Small intestine (tissue), 7 donors: Measurements from ENCODE around the gene SORT1. TPM values are rescaled to one million over a fixed set of nuclear protein-coding genes. Genes with fewer than 3 reads are reported as not detected.
"Not testable (repeated sequence)": the region's sequence is repeated elsewhere in the genome, so short reads cannot be mapped to it uniquely, and the experiment has no call there.

Experiments
- DNase-seq, 2 donors: peaks; one replicate each; pipeline versions ENCODE4 v3.0.0 to v3.0.0-alpha.2; 2013
- FAIRE-seq: peaks from 2 replicates; lab custom pipeline; 2012; peaks lifted over from hg19 to GRCh38; lab: Jason Lieb, UNC
- H3K27ac ChIP-seq, 3 donors: one replicate each; pipeline ENCODE4 v1.5.1; 2013; ENCODE audit warnings: low read length in 2 of 3, mild to moderate bottlenecking in 2 of 3, control low read depth in 1 of 3, inconsistent platforms in 1 of 3, low read depth in 1 of 3, moderate library complexity in 1 of 3
- H3K27me3 ChIP-seq, 3 donors: one replicate each; pipeline ENCODE4 v1.6.1; 2013; ENCODE audit warnings: low read length in 3 of 3, inconsistent platforms in 1 of 3; ENCODE audit not compliant: control insufficient read depth in 3 of 3, insufficient read depth in 3 of 3
- H3K36me3 ChIP-seq, 3 donors: one replicate each; pipeline ENCODE4 v1.6.1; 2013; ENCODE audit warnings: low read length in 3 of 3, inconsistent platforms in 1 of 3, low read depth in 1 of 3, mild to moderate bottlenecking in 1 of 3, moderate library complexity in 1 of 3; ENCODE audit not compliant: control insufficient read depth in 3 of 3, insufficient read depth in 2 of 3
- H3K4me1 ChIP-seq, 3 donors: one replicate each; pipeline ENCODE4 v1.6.1; 2013; ENCODE audit warnings: low read length in 2 of 3, inconsistent platforms in 1 of 3, low read depth in 1 of 3, mild to moderate bottlenecking in 1 of 3, moderate library complexity in 1 of 3; ENCODE audit not compliant: control insufficient read depth in 3 of 3, insufficient read depth in 2 of 3
- H3K4me3 ChIP-seq, 3 donors: one replicate each; pipeline ENCODE4 v1.5.1; 2013; ENCODE audit warnings: low read length in 3 of 3, control low read depth in 1 of 3, inconsistent platforms in 1 of 3, low read depth in 1 of 3, mild to moderate bottlenecking in 1 of 3, moderate library complexity in 1 of 3
- H3K9me3 ChIP-seq, 2 donors: one replicate each; pipeline ENCODE4 v1.6.1; 2013; ENCODE audit warnings: low read depth in 1 of 2, low read length in 1 of 2; ENCODE audit not compliant: control insufficient read depth in 2 of 2, insufficient read depth in 1 of 2
- WGBS, 3 donors: extraction: QIAGEN DNeasy Blood & Tissue Kit; methylation state at CpG; one replicate each; pipeline ENCODE4 v1.1.7; 2013; 5-methylcytosine and 5-hydroxymethylcytosine counted together
- polyA plus RNA-seq, 4 donors: library from polyadenylated mRNA; stranded (reverse) in 3 of 4; unstranded in 1 of 4; fragments of 200-250 nt in 3 of 4; fragments of 120-200 nt in 1 of 4; gene quantifications; one replicate each; pipeline versions ENCODE4 v1.2.1 to v1.2.3, GENCODE V29; 2013
- donor health status: healthy with polysubstance abuse.
- donor health status: control.
- donor health status: control.
- donor health status: Bipolar disorder and iron deficiency.
- donor health status: healthy.

The SORT1 gene
- polyA plus RNA-seq, 4 donors, result 7.0 to 51.5 (median 23.6) TPM

GRCh38 chr1:109314795-109315194, 82.9 kb downstream of the SORT1 start:
- H3K9me3 ChIP-seq, result no peaks in the 10 kb centered on the region
- 98 to 100% (median 100%) methylated on average over 1 of the region's 1 CpG for WGBS, 3 donors
- H3K36me3 ChIP-seq, result peaks cover 5 to 58% (median 7%) of the 10 kb centered on the region in 3 donors
- DNase-seq (no peak), FAIRE-seq (no peak)
- no peak overlapping the region for H3K4me3 ChIP-seq
- H3K27me3 ChIP-seq, result no peaks in the 10 kb centered on the region
- H3K27ac ChIP-seq, result no peak overlapping the region
- peaks cover 0 to 2% (median 1%) of the 10 kb centered on the region in 3 donors for H3K4me1 ChIP-seq

DNA sequence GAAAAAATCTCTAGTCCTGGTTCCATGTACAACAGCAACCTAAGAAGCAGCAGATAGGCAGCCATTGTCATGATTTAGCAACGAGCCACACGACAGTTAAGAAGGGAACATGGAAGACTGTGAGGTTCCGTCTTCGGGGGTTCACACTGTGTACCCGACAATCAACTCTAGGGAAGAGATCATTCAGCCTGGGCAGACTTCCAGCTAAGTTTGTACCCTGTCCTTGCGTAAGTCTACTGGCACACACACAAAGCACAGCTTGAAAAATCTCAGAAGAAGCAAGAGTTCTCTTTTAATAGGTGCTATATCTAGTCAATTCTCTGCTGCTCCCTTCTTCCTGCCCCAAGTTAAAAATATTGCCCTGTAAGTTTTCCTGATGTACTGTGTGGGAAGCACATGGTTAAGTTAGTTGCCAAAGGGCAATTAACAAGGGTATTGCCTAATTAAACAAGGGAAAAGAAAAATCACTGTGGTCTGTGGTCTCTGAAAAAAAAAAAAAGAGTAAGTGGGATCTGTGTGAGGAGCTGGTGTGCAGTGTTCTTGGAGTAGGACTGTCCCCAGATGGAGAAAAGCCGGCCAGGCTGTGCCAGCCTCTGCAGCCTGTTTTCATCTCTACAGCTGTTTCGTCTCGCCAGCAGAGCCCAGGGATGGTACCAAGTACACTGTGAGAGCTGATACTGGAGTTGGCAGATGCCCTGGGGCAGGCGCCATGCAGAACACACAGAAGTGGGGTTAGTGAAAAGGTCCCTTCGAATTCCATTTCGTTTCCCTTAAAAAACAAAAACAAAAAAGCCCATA, 84.5 kb downstream of the SORT1 start:
- Histone ChIP-seq H3K4me3 (no peak overlapping the region), H3K27me3 (no peaks in the 10 kb centered on the region), H3K36me3 (peaks cover 5 to 44% (median 7%) of the 10 kb centered on the region in 3 donors), H3K27ac (no peak overlapping the region), H3K4me1 (peaks cover 0 to 12% (median 2%) of the 10 kb centered on the region in 3 donors), H3K9me3 (no peaks in the 10 kb centered on the region)
- DNase-seq (peak in 1 of 2 donors; percentile 78), FAIRE-seq (no peak)
- WGBS, 3 donors, result 28 to 67% (median 53%) methylated on average over 12 of the region's 12 CpGs

GRCh38 chr1:109312246-109312645, 85.5 kb downstream of the SORT1 start:
- FAIRE-seq, result no peak
- peaks cover 0 to 18% (median 4%) of the 10 kb centered on the region in 3 donors for H3K4me1 ChIP-seq

DNA sequence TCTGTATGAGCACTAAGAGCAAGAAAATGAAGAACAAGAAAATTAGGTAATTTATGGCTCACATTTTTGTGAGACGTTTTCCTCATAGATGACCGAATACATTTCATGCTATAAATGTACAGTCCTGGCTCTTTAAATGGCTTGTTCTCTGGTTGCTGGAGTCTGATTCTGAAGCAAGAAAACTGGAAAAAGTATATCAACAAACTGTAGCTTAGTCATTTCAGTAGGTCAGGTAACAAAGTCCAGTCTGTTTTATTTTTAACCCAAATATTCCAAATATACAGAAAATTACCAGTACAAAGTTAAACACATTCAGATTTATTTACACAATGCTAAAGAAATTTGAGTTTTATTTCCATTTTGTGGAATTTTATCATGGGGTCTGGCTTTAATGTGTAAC, 88.4 kb downstream of the SORT1 start:
- Histone ChIP-seq H3K36me3 (peaks cover 2 to 17% (median 5%) of the 10 kb centered on the region in 3 donors), H3K27ac (peak overlapping the region in 1 of 3 donors; percentile 25), H3K27me3 (no peaks in the 10 kb centered on the region), H3K4me3 (no peak overlapping the region), H3K9me3 (no peaks in the 10 kb centered on the region), H3K4me1 (peaks cover 4 to 39% (median 4%) of the 10 kb centered on the region in 3 donors)
- FAIRE-seq (no peak), DNase-seq (peak in 1 of 2 donors; percentile 30)
- WGBS, 3 donors, result 63 to 74% (median 73%) methylated on average over 2 of the region's 2 CpGs

More at GRCh38 chr1:109312246-109312645, 85.5 kb downstream of the SORT1 start:
- WGBS, 3 donors, result 83 to 97% (median 90%) methylated on average over 2 of the region's 2 CpGs
- Histone ChIP-seq H3K27me3 (no peaks in the 10 kb centered on the region), H3K36me3 (peaks cover 5 to 36% (median 5%) of the 10 kb centered on the region in 3 donors), H3K9me3 (no peaks in the 10 kb centered on the region), H3K4me3 (no peak overlapping the region), H3K27ac (no peak overlapping the region)
- no peak for DNase-seq

- Histone ChIP-seq H3K4me3 (no peak overlapping the region), H3K27me3 (no peaks in the 10 kb centered on the region), H3K36me3 (peaks cover 0 to 11% (median 0%) of the 10 kb centered on the region in 3 donors), H3K27ac (peak overlapping the region in 2 of 3 donors; percentile 48 to 61), H3K9me3 (no peaks in the 10 kb centered on the region), H3K4me1 (peaks cover 2 to 39% (median 4%) of the 10 kb centered on the region in 3 donors)
- FAIRE-seq (no peak), DNase-seq (peak; percentile 78 to 79)
- 22 to 51% (median 24%) methylated on average over 14 of the region's 14 CpGs for WGBS, 3 donors
These were observed 90.3 kb downstream of the SORT1 start for GRCh38 chr1:109307274-109308021.

GRCh38 chr1:109306832-109307273, 90.9 kb downstream of the SORT1 start, which contains the start of gene MYBPHL:
MYBPHL (minus strand) TSS chr1:109307011; CDS start chr1:109306991, 20 bp downstream.
- peaks cover 2 to 39% (median 4%) of the 10 kb centered on the region in 3 donors for H3K4me1 ChIP-seq
- no peaks in the 10 kb centered on the region for H3K27me3 ChIP-seq
- H3K27ac ChIP-seq, result peak within 1 kb of the TSS in 2 of 3 donors; percentile 48 to 61
- H3K9me3 ChIP-seq, result no peaks in the 10 kb centered on the region
- no peak within 1 kb of the TSS for H3K4me3 ChIP-seq
- 33 to 66% (median 47%) methylated on average over 7 of the region's 7 CpGs for WGBS, 3 donors
- no peak for FAIRE-seq
- peak in 1 of 2 donors; percentile 74 for DNase-seq
- peaks cover 0 to 11% (median 0%) of the 10 kb centered on the region in 3 donors for H3K36me3 ChIP-seq

GRCh38 chr1:109305991-109306390, 91.7 kb downstream of the SORT1 start:
- not testable (repeated sequence) for FAIRE-seq, H3K9me3 ChIP-seq, H3K27me3 ChIP-seq, H3K4me3 ChIP-seq
- Histone ChIP-seq H3K36me3 (peaks cover 0 to 11% (median 0%) of the 10 kb centered on the region in 3 donors), H3K27ac (peak overlapping the region in 1 of 3 donors; percentile 61), H3K4me1 (peaks cover 2 to 42% (median 4%) of the 10 kb centered on the region in 3 donors)
- peak in 1 of 2 donors; percentile 72 for DNase-seq
- WGBS, 3 donors, result 62 to 79% (median 75%) methylated on average over 9 to 10 of the region's 10 CpGs
